Karpas-422 (cell line): ENCODE data around the gene HOXB9. TPM values are rescaled to one million over a fixed set of nuclear protein-coding genes. Genes with fewer than 3 reads are reported as not detected.

Experiments
- DNase-seq: peaks from one replicate; pipeline ENCODE4 v3.0.0-alpha.2; 2015
- H2AFZ ChIP-seq: fragments of 200-600 bp; sonication (generic); 2 replicates; pipeline ENCODE4 v1.6.1; 2014; ENCODE audit warnings: antibody characterized with exemption, low read length, mixed read lengths
- H3K27ac ChIP-seq: fragments of 200-600 bp; sonication (generic); 2 replicates; pipeline ENCODE4 v1.5.1; 2014; ENCODE audit warnings: mild to moderate bottlenecking, low read length, moderate library complexity
- H3K27me3 ChIP-seq: fragments of 200-600 bp; sonication (generic); 2 replicates; pipeline ENCODE4 v1.6.1; 2014; ENCODE audit warnings: low read length, mixed read lengths
- H3K36me3 ChIP-seq: fragments of 200-600 bp; sonication (generic); 2 replicates; pipeline ENCODE4 v1.6.1; 2014; ENCODE audit warnings: low read length, mixed read lengths; ENCODE audit not compliant: insufficient read depth
- H3K4me1 ChIP-seq: fragments of 200-600 bp; sonication (generic); 2 replicates; pipeline ENCODE4 v1.6.1; 2014; ENCODE audit warnings: mild to moderate bottlenecking, low read length, mixed read lengths
- H3K4me2 ChIP-seq: fragments of 200-600 bp; sonication (generic); 2 replicates; pipeline ENCODE4 v1.6.1; 2014; ENCODE audit warnings: low read length, low read depth, mild to moderate bottlenecking; ENCODE audit not compliant: poor library complexity, severe bottlenecking
- H3K4me3 ChIP-seq: fragments of 200-600 bp; sonication (generic); 2 replicates; pipeline ENCODE4 v1.5.1; 2014; ENCODE audit warnings: mild to moderate bottlenecking, antibody characterized with exemption, low read length, mixed read lengths
- H3K79me2 ChIP-seq: fragments of 200-600 bp; sonication (generic); 2 replicates; pipeline ENCODE4 v1.6.1; 2014; ENCODE audit warnings: mild to moderate bottlenecking, low read length, mixed read lengths
- H3K9ac ChIP-seq: fragments of 200-600 bp; sonication (generic); 2 replicates; pipeline ENCODE4 v1.6.0; 2014; ENCODE audit warnings: low read length
- H3K9me2 ChIP-seq: fragments of 200-600 bp; sonication (generic), shearing (Covaris generic); replicated peaks from 2 replicates; pipeline ENCODE4 v1.6.0; 2014; ENCODE audit warnings: mild to moderate bottlenecking, low read length, moderate library complexity; ENCODE audit not compliant: insufficient read depth
- H3K9me3 ChIP-seq: fragments of 300-700, 200-600 bp; sonication (generic); 2 replicates; pipeline ENCODE4 v1.6.1; 2014; ENCODE audit warnings: low read length, mixed read lengths
- H4K20me1 ChIP-seq: fragments of 200-600 bp; sonication (generic); 2 replicates; pipeline ENCODE4 v1.6.1; 2014; ENCODE audit warnings: mild to moderate bottlenecking, antibody characterized with exemption, low read length, low read depth; ENCODE audit not compliant: insufficient read depth
- total RNA-seq: library from RNA; depleted of rRNA; stranded (reverse); fragments of >200 nt; shearing (Covaris generic); gene quantifications from 2 replicates; pipeline ENCODE4 v1.2.3, GENCODE V29; 2014; ENCODE audit warnings: low replicate concordance

HOXB9 gene
- total RNA-seq, 1 experiment from 2014 or later = 0.82 TPM

GRCh38 chr17:48588528-48588927, 37.6 kb downstream of the HOXB9 start:
- H3K4me1 ChIP-seq = peaks cover 15% of the 10 kb centered on the region
- no peak overlapping the region for H3K9ac ChIP-seq

DNA sequence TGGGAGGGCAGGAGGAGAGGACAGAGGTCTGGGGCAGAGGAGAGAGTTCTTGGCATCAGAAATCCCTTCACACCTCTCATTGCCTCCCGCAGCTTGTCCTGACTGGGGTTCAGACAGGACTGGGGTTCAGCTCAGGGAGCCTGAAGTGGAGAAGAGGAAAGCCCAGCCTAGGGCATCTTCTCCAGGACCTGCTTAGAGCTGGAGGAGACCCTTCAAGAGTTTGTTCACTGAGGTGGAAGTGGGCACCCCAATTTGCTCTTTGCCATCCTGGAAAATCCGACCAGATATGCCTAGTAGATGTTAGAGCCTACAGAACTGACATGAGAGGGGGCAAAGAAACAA, 38.1 kb downstream of the HOXB9 start:
- no peak overlapping the region for H3K4me2 ChIP-seq
- no peak overlapping the region for H2AFZ ChIP-seq
- peaks cover 4% of the 10 kb centered on the region; the same call in 1 of the 2 replicates for H3K27me3 ChIP-seq
- peaks cover 15% of the 10 kb centered on the region for H3K4me1 ChIP-seq
- no peaks in the 10 kb centered on the region for H3K36me3 ChIP-seq
- no peak overlapping the region for H3K9ac ChIP-seq
- H3K4me3 ChIP-seq = no peak overlapping the region
- no peaks in the 10 kb centered on the region for H3K9me3 ChIP-seq
- H3K9me2 ChIP-seq = no peaks in the 10 kb centered on the region
- no peaks in the 10 kb centered on the region for H4K20me1 ChIP-seq
- no peak overlapping the region for H3K27ac ChIP-seq
- H3K79me2 ChIP-seq = no peaks in the 10 kb centered on the region
- DNase-seq = no peak

More at GRCh38 chr17:48588528-48588927, 37.6 kb downstream of the HOXB9 start:
- H3K79me2 ChIP-seq = no peaks in the 10 kb centered on the region
- no peaks in the 10 kb centered on the region for H3K9me3 ChIP-seq
- no peak overlapping the region for H3K4me2 ChIP-seq
- no peaks in the 10 kb centered on the region for H4K20me1 ChIP-seq
- no peak overlapping the region for H3K4me3 ChIP-seq
- H2AFZ ChIP-seq = no peak overlapping the region
- no peak overlapping the region for H3K27ac ChIP-seq
- H3K36me3 ChIP-seq = no peaks in the 10 kb centered on the region
- no peak for DNase-seq
- H3K9me2 ChIP-seq = no peaks in the 10 kb centered on the region
- H3K27me3 ChIP-seq = peaks cover 4% of the 10 kb centered on the region; the same call in 1 of the 2 replicates

- Histone ChIP-seq H3K27ac (no peak overlapping the region), H3K27me3 (peaks cover 4% of the 10 kb centered on the region; the same call in 1 of the 2 replicates), H4K20me1 (no peaks in the 10 kb centered on the region), H3K9ac (no peak overlapping the region), H3K36me3 (no peaks in the 10 kb centered on the region), H3K4me1 (peaks cover 15% of the 10 kb centered on the region), H2AFZ (no peak overlapping the region), H3K4me2 (no peak overlapping the region), H3K79me2 (no peaks in the 10 kb centered on the region), H3K9me3 (no peaks in the 10 kb centered on the region), H3K9me2 (no peaks in the 10 kb centered on the region), H3K4me3 (no peak overlapping the region)
- no peak for DNase-seq
Observed at GRCh38 chr17:48587276-48588073, 38.7 kb downstream of the HOXB9 start.

GRCh38 chr17:48586355-48587258, 39.6 kb downstream of the HOXB9 start:
- Histone ChIP-seq H3K9me3 (no peaks in the 10 kb centered on the region), H3K4me1 (peaks cover 19% of the 10 kb centered on the region), H2AFZ (peak overlapping the region; percentile 86; the same call in 1 of the 2 replicates), H3K27ac (no peak overlapping the region), H3K79me2 (no peaks in the 10 kb centered on the region), H3K9me2 (no peaks in the 10 kb centered on the region), H3K36me3 (no peaks in the 10 kb centered on the region), H3K27me3 (peaks cover 4% of the 10 kb centered on the region; the same call in 1 of the 2 replicates), H3K9ac (peak overlapping the region; percentile 59), H4K20me1 (no peaks in the 10 kb centered on the region), H3K4me3 (peak overlapping the region; percentile 68; the same call in 1 of the 2 replicates), H3K4me2 (peak overlapping the region; percentile 80)
- DNase-seq = no peak

DNA sequence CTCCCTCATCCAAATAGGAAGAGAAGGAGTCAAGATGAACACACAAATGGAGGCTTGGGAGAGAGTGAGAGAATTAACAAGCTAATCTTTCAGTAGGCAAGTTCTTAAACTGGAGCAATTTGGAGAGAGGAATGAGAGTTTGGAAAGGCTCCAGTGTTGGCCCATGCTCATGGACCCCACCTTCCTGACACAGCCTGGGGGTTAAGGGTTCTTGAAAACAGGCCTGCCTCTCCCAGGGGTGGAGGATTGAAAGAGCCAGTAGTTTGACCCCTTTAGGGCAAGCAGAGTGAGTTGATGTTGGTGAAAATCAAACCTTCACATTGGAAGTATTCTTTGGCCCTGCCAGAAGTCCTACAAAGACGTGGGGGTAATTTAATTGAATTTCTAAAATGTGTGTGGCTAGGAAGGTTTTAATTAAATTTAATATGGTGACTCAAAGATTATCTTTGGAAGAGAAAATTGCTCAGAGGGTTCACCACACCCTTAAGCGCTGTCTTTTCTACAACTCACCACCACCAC, 41.9 kb downstream of the HOXB9 start:
- H3K4me2 ChIP-seq = no peak overlapping the region
- H3K9ac ChIP-seq = no peak overlapping the region
- H4K20me1 ChIP-seq = no peaks in the 10 kb centered on the region
- peaks cover 4% of the 10 kb centered on the region; the same call in 1 of the 2 replicates for H3K27me3 ChIP-seq
- no peak for DNase-seq
- no peaks in the 10 kb centered on the region for H3K9me2 ChIP-seq
- H3K4me3 ChIP-seq = no peak overlapping the region
- no peaks in the 10 kb centered on the region for H3K36me3 ChIP-seq
- H2AFZ ChIP-seq = no peak overlapping the region
- no peaks in the 10 kb centered on the region for H3K79me2 ChIP-seq
- H3K9me3 ChIP-seq = no peaks in the 10 kb centered on the region
- H3K27ac ChIP-seq = no peak overlapping the region
- peaks cover 21% of the 10 kb centered on the region for H3K4me1 ChIP-seq

GRCh38 chr17:48583708-48584222, 42.4 kb downstream of the HOXB9 start:
- Histone ChIP-seq H3K79me2 (no peaks in the 10 kb centered on the region), H4K20me1 (no peaks in the 10 kb centered on the region), H3K27me3 (peaks cover 4% of the 10 kb centered on the region; the same call in 1 of the 2 replicates), H3K4me3 (no peak overlapping the region), H3K4me2 (no peak overlapping the region), H2AFZ (no peak overlapping the region), H3K36me3 (no peaks in the 10 kb centered on the region), H3K4me1 (peaks cover 26% of the 10 kb centered on the region), H3K9me3 (no peaks in the 10 kb centered on the region), H3K27ac (no peak overlapping the region), H3K9ac (no peak overlapping the region), H3K9me2 (no peaks in the 10 kb centered on the region)
- no peak for DNase-seq

- Histone ChIP-seq H3K79me2 (no peaks in the 10 kb centered on the region; the same call in 1 of the 2 replicates), H4K20me1 (no peaks in the 10 kb centered on the region), H3K4me3 (no peak overlapping the region), H3K4me2 (no peak overlapping the region), H3K9ac (no peak overlapping the region), H3K27me3 (peaks cover 4% of the 10 kb centered on the region; the same call in 1 of the 2 replicates), H3K9me2 (no peaks in the 10 kb centered on the region), H2AFZ (no peak overlapping the region), H3K36me3 (no peaks in the 10 kb centered on the region), H3K9me3 (no peaks in the 10 kb centered on the region), H3K27ac (no peak overlapping the region), H3K4me1 (peaks cover 29% of the 10 kb centered on the region)
- DNase-seq = no peak
Observed at GRCh38 chr17:48582750-48583069, 43.4 kb downstream of the HOXB9 start.
